GM12891 (cell line): ENCODE results near the gene RPL10A.

Source experiments
- POLR2A ChIP-seq: IDR thresholded peaks from 2 replicates; pipeline ENCODE4 v1.6.1; 2011; ENCODE audit warnings: low read depth, low read length, control low read depth
- POLR2AphosphoS5 ChIP-seq: IDR thresholded peaks from 2 replicates; pipeline ENCODE4 v1.6.1; 2011; ENCODE audit warnings: low read depth, low read length, control low read depth

DNA sequence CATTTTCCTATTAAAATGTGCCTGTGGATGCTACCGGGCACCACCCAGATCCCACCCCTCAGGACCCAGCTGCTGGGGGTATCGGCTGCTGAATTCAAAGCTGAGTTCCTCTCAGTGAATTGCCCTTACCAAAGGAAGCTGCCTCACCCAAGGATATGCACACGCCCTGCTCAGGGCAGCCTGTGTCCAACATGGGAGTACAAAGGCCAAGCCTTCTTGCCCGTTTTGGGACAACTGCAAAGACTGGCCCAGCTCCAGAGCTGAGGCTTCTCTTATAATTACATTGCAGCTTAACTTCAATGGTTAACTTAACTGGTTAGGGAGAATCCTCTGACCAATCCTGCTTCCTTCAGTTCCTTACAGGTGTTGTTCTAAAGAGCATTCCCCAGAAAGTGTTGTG, 35.9 kb upstream of the RPL10A start:
- TF ChIP-seq POLR2AphosphoS5: no peak
- TF ChIP-seq POLR2A: no peak
